Cardiac muscle cell (in vitro differentiated cells and primary cell): ENCODE data around the gene MAD1L1. TPM values are rescaled to one million over a fixed set of nuclear protein-coding genes. Genes with fewer than 3 reads are reported as not detected.

Source experiments
- DNase-seq, 2 donors: peaks; one replicate each; pipeline versions ENCODE4 v3.0.0 to v3.0.0-alpha.2; 2010 to 2017; ENCODE audit warnings: low read depth in 1 of 2, low spot score in 1 of 2
- H3K27ac ChIP-seq: fragments of 200-600 bp; sonication (generic); 2 replicates; pipeline ENCODE4 v1.5.1; 2016
- H3K27me3 ChIP-seq: fragments of 200-600 bp; sonication (generic); 2 replicates; pipeline ENCODE4 v1.6.0; 2016; ENCODE audit warnings: control low read depth
- H3K36me3 ChIP-seq: fragments of 200-600 bp; sonication (generic); 2 replicates; pipeline ENCODE4 v1.5.1; 2016; ENCODE audit warnings: control low read depth
- H3K4me1 ChIP-seq: fragments of 200-600 bp; sonication (generic); 2 replicates; pipeline ENCODE4 v1.8.1; 2017; ENCODE audit warnings: low read depth, mild to moderate bottlenecking, mixed run types
- H3K4me3 ChIP-seq: fragments of 200-600 bp; sonication (generic); 2 replicates; pipeline ENCODE4 v1.5.1; 2016; ENCODE audit warnings: mild to moderate bottlenecking
- H3K9me3 ChIP-seq: fragments of 200-600 bp; sonication (generic); 2 replicates; pipeline ENCODE4 v1.5.1; 2017; ENCODE audit warnings: low read depth, mild to moderate bottlenecking, control low read depth
- CTCF ChIP-seq: IDR thresholded peaks from 2 replicates; pipeline ENCODE4 v1.5.1; 2012; ENCODE audit warnings: low read depth, mild to moderate bottlenecking, low read length
- polyA plus RNA-seq: library from polyadenylated mRNA; unstranded; fragments of >200 nt; fragmentation: Nextera tagmentation; extraction: Ambion mirVana; gene quantifications from 2 replicates; pipeline ENCODE4 v1.2.1, GENCODE V29; 2016
- total RNA-seq: library from RNA; depleted of rRNA; stranded (reverse); fragments of >200 nt; gene quantifications from 2 replicates; pipeline ENCODE4 v1.2.3, GENCODE V29; 2016

The MAD1L1 gene
- total and polyA plus RNA-seq, 2 experiments from 2014 or later, result 38.3 to 56.2 TPM

- H3K27me3 ChIP-seq, result no peaks in the 10 kb centered on the region
- no peaks in the 10 kb centered on the region for H3K9me3 ChIP-seq
- no peak overlapping the region for H3K27ac ChIP-seq
- no peak overlapping the region for H3K4me3 ChIP-seq
- no peak for TF ChIP-seq CTCF
- no peaks in the 10 kb centered on the region for H3K36me3 ChIP-seq
- H3K4me1 ChIP-seq, result no peaks in the 10 kb centered on the region
- no peak for DNase-seq
Measured at GRCh38 chr7:1868516-1869165, 364.1 kb downstream of the MAD1L1 start.

- Histone ChIP-seq H3K9me3 (no peaks in the 10 kb centered on the region), H3K27ac (no peak overlapping the region), H3K4me1 (peaks cover 1% of the 10 kb centered on the region), H3K4me3 (no peak overlapping the region), H3K27me3 (no peaks in the 10 kb centered on the region), H3K36me3 (no peaks in the 10 kb centered on the region)
- no peak for TF ChIP-seq CTCF
- DNase-seq, result no peak
Measured at GRCh38 chr7:1867370-1868260, 365.1 kb downstream of the MAD1L1 start.

GRCh38 chr7:1866601-1867000, 366.1 kb downstream of the MAD1L1 start:
- no peak for DNase-seq
- Histone ChIP-seq H3K4me1 (peaks cover 3% of the 10 kb centered on the region), H3K27me3 (no peaks in the 10 kb centered on the region), H3K36me3 (no peaks in the 10 kb centered on the region), H3K4me3 (no peak overlapping the region), H3K9me3 (no peaks in the 10 kb centered on the region), H3K27ac (no peak overlapping the region)
- no peak for TF ChIP-seq CTCF

- no peak overlapping the region for H3K27ac ChIP-seq
- H3K4me3 ChIP-seq, result no peak overlapping the region
- no peaks in the 10 kb centered on the region for H3K36me3 ChIP-seq
- no peak for TF ChIP-seq CTCF
- H3K4me1 ChIP-seq, result peaks cover 3% of the 10 kb centered on the region
- no peaks in the 10 kb centered on the region for H3K27me3 ChIP-seq
- H3K9me3 ChIP-seq, result no peaks in the 10 kb centered on the region
- no peak for DNase-seq
Measured at GRCh38 chr7:1865571-1866255, 367.0 kb downstream of the MAD1L1 start.

- Histone ChIP-seq H3K27ac (no peak overlapping the region), H3K27me3 (no peaks in the 10 kb centered on the region), H3K9me3 (no peaks in the 10 kb centered on the region), H3K4me1 (peaks cover 3% of the 10 kb centered on the region), H3K4me3 (no peak overlapping the region), H3K36me3 (no peaks in the 10 kb centered on the region)
- no peak for TF ChIP-seq CTCF
- DNase-seq, result no peak
Measured at GRCh38 chr7:1865000-1865555, 367.7 kb downstream of the MAD1L1 start.
